ENCODE data around the gene RRP12.
A peak's percentile ranks its signal among the peaks of the same experiment; 100 is the strongest.

RRP12 gene, protein sequence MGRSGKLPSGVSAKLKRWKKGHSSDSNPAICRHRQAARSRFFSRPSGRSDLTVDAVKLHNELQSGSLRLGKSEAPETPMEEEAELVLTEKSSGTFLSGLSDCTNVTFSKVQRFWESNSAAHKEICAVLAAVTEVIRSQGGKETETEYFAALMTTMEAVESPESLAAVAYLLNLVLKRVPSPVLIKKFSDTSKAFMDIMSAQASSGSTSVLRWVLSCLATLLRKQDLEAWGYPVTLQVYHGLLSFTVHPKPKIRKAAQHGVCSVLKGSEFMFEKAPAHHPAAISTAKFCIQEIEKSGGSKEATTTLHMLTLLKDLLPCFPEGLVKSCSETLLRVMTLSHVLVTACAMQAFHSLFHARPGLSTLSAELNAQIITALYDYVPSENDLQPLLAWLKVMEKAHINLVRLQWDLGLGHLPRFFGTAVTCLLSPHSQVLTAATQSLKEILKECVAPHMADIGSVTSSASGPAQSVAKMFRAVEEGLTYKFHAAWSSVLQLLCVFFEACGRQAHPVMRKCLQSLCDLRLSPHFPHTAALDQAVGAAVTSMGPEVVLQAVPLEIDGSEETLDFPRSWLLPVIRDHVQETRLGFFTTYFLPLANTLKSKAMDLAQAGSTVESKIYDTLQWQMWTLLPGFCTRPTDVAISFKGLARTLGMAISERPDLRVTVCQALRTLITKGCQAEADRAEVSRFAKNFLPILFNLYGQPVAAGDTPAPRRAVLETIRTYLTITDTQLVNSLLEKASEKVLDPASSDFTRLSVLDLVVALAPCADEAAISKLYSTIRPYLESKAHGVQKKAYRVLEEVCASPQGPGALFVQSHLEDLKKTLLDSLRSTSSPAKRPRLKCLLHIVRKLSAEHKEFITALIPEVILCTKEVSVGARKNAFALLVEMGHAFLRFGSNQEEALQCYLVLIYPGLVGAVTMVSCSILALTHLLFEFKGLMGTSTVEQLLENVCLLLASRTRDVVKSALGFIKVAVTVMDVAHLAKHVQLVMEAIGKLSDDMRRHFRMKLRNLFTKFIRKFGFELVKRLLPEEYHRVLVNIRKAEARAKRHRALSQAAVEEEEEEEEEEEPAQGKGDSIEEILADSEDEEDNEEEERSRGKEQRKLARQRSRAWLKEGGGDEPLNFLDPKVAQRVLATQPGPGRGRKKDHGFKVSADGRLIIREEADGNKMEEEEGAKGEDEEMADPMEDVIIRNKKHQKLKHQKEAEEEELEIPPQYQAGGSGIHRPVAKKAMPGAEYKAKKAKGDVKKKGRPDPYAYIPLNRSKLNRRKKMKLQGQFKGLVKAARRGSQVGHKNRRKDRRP (N-terminal part only)

DNA sequence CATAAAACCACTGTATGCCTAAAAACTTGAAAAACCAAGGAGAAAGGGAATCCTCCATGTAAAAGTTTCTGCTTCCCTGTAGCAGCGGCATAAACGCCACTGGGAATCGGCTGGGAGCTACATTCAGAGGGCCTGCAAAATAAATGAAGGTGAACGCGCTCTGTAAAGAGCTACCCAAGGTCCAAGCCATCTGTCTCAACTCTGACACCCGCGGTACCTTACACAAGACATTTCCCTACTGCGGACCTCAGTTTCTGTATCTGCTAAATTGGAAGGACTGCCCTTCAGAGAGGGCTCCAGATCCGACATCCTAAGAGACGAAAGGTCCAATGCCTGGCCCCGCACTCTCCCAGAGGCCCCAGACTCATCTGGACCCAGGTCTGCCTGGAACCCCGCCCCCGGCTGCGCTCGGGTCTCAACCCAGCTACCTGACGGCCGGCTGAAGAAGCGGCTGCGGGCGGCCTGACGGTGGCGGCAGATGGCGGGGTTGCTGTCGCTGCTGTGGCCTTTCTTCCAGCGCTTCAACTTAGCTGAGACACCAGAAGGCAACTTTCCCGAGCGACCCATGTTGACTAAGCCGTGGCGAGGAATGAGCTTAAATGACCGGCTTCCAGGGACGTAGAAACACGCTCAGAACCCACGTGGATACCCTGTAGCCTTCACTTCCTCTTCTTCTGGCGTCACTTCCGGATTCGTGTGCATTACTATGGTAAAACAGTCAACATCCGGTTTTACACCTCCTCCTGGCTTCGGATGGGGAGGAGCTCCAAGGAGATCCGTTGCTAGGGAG is at the start of gene RRP12:
Gene RRP12, minus strand, starts transcription at position 676 of the 790 bp plus-strand sequence. Its CDS starts 109 bp downstream, at position 567.
- Histone ChIP-seq H3K4me3 (ENCODE audit: low read depth, low read length) (peak within 1 kb of the TSS; percentile 74), H3K36me3 (ENCODE audit: control insufficient read depth, insufficient read depth, low read length) (peaks cover 18% of the 10 kb centered on the region), H3K27me3 (ENCODE audit: control insufficient read depth, insufficient read depth, low read length) (no peaks in the 10 kb centered on the region), H3K27ac (ENCODE audit: low read depth, low read length) (peak within 1 kb of the TSS; percentile 3; the same call in 1 of the 2 replicates), H3K4me1 (ENCODE audit: control insufficient read depth, insufficient read depth, low read length) (peaks cover 6% of the 10 kb centered on the region; the same call in 1 of the 2 replicates), H3K9ac (ENCODE audit: low read length) (peak within 1 kb of the TSS; percentile 57), H3K9me3 (ENCODE audit: control insufficient read depth, insufficient read depth, low read depth, low read length) (no peaks in the 10 kb centered on the region)

DNA sequence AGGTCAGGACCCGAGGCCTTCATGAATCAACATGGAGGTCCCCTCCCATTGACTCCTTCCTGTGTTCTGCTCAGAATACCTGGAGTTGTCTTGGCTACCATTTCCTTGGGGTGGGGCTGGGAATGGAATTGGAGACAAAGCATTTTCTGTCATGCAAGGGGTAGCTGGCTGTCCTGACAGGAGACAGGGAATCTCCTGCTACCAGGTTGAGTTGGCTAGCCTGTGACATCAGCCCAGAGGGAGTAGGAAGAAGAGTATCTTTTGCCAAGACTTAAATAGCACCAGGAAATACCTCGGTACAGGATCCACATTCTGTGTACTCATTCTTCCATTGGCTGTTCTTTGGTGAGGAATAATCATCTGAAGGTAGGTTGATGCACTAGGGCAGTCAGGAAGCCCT is 49.7 kb upstream of the RRP12 start:
- no peak overlapping the region for H3K9ac ChIP-seq (ENCODE audit: low read length)
- peaks cover 53% of the 10 kb centered on the region for H3K36me3 ChIP-seq (ENCODE audit: control insufficient read depth, insufficient read depth, low read length)
- H3K27me3 ChIP-seq (ENCODE audit: control insufficient read depth, insufficient read depth, low read length), result no peaks in the 10 kb centered on the region
- H3K4me3 ChIP-seq (ENCODE audit: low read depth, low read length), result no peak overlapping the region
- H3K9me3 ChIP-seq (ENCODE audit: control insufficient read depth, insufficient read depth, low read depth, low read length), result no peaks in the 10 kb centered on the region
- no peaks in the 10 kb centered on the region for H3K4me1 ChIP-seq (ENCODE audit: control insufficient read depth, insufficient read depth, low read length)
- H3K27ac ChIP-seq (ENCODE audit: low read depth, low read length), result no peak overlapping the region

DNA sequence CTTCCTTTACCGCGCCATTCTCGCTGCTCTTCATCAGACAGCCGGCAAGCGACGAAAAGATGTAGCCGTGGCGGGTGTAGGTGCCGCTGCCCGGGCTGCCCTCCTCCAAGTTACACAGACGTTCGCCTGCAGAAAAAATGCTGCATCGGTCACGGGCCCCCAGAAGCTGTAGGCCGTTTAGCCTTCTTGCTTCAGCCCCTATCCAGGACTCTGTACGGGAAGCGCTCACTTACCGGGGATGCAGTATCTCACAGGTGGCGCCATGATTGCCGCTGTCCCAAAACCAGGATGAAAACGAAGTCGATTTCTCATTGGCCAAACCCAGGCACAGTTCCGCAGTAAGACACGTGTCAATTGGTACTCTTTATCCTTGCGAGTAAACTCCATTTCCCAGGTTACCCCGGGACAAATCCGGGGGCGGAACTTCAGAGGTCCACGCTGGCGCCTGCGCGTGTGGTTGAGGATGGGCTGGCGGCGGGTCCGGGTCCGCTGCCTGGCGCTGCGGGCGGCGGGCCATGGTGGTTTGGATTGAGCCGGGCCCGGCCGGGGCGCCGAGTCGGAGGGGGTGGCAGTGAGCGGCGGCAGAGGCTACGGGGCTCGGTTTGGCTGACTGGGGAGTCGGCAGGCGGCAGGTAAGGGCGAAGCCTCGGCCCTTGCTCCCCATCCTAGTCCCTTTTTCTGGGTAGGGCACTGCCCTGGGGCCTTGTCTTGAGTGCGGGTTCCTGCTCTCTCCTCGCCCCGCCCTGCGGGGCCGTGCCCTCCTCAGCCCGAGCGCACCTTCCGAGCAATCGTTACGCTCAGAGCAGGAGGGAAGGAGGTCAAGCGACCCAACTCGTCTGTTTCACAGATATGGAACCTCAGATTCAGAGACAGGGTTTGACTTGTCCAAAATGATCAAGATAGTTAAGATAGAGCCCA is 44.8 kb upstream of the RRP12 start, which contains the start of the genes EXOSC1 and ZDHHC16:
Gene EXOSC1, minus strand, starts transcription at position 285 of the 918 bp plus-strand sequence. Its CDS starts 21 bp downstream, at position 264.
Gene ZDHHC16, plus strand, starts transcription at position 454 of the 918 bp plus-strand sequence. CDS start 5,501 bp downstream, outside the sequence.
- H3K27ac ChIP-seq (ENCODE audit: low read depth, low read length), result peak within 1 kb of the TSS; percentile 30
- no peaks in the 10 kb centered on the region for H3K9me3 ChIP-seq (ENCODE audit: control insufficient read depth, insufficient read depth, low read depth, low read length)
- no peaks in the 10 kb centered on the region for H3K4me1 ChIP-seq (ENCODE audit: control insufficient read depth, insufficient read depth, low read length)
- H3K9ac ChIP-seq (ENCODE audit: low read length), result peak within 1 kb of the TSS; percentile 92
- peaks cover 23% of the 10 kb centered on the region for H3K36me3 ChIP-seq (ENCODE audit: control insufficient read depth, insufficient read depth, low read length)
- H3K4me3 ChIP-seq (ENCODE audit: low read depth, low read length), result peak within 1 kb of the TSS; percentile 95
- no peaks in the 10 kb centered on the region for H3K27me3 ChIP-seq (ENCODE audit: control insufficient read depth, insufficient read depth, low read length)

- H3K27ac ChIP-seq (ENCODE audit: low read depth, low read length), result peak overlapping the region; percentile 28; the same call in 1 of the 2 replicates
- peaks cover 24% of the 10 kb centered on the region for H3K36me3 ChIP-seq (ENCODE audit: control insufficient read depth, insufficient read depth, low read length)
- H3K4me1 ChIP-seq (ENCODE audit: control insufficient read depth, insufficient read depth, low read length), result no peaks in the 10 kb centered on the region
- H3K27me3 ChIP-seq (ENCODE audit: control insufficient read depth, insufficient read depth, low read length), result no peaks in the 10 kb centered on the region
- H3K4me3 ChIP-seq (ENCODE audit: low read depth, low read length), result peak overlapping the region; percentile 95
- H3K9me3 ChIP-seq (ENCODE audit: control insufficient read depth, insufficient read depth, low read depth, low read length), result no peaks in the 10 kb centered on the region
- peak overlapping the region; percentile 92 for H3K9ac ChIP-seq (ENCODE audit: low read length)
Observed at GRCh38 chr10:97445357-97445721, 44.2 kb upstream of the RRP12 start.

DNA sequence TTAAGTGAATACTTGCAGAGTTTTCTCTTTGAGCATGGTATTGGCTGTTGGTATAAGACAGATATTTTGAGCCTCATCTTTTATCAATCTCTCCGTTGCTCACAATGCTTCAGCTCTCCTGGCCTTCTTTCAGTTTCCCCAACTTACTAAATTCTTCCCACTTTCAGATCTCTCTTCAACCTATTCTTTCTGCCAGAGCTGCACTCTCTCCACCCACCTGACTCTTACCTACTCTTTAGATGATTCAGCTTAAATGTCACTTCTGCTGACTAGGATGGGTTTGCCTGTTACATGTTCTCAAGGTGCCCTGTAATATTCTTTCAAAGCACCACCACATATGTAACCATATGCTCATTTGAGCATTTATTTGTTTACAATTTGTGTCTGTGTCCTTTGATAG is 43.1 kb upstream of the RRP12 start:
- no peak overlapping the region for H3K4me3 ChIP-seq (ENCODE audit: low read depth, low read length)
- H3K9ac ChIP-seq (ENCODE audit: low read length), result no peak overlapping the region
- no peaks in the 10 kb centered on the region for H3K27me3 ChIP-seq (ENCODE audit: control insufficient read depth, insufficient read depth, low read length)
- no peak overlapping the region for H3K27ac ChIP-seq (ENCODE audit: low read depth, low read length)
- H3K36me3 ChIP-seq (ENCODE audit: control insufficient read depth, insufficient read depth, low read length), result peaks cover 32% of the 10 kb centered on the region
- H3K9me3 ChIP-seq (ENCODE audit: control insufficient read depth, insufficient read depth, low read depth, low read length), result no peaks in the 10 kb centered on the region
- no peaks in the 10 kb centered on the region for H3K4me1 ChIP-seq (ENCODE audit: control insufficient read depth, insufficient read depth, low read length)

DNA sequence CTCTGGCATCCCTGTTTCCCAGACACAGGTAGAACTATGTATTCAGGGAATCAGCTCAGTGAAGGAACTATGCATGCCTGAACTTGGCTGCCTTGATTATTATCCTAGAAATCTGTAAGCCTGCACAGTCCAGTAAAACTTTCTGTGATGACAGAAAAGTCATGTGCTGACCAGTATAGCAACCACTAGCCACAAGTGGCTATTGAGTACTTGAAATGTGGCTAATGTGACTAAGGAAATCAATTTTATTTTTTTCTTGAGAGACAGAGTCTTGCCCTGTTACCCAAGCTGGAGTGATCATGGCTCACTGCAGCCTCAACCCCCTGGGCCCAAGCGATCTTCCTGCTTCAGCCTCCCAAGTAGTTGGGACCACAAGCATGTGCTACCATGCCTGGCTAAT is 41.1 kb upstream of the RRP12 start:
- Histone ChIP-seq H3K36me3 (ENCODE audit: control insufficient read depth, insufficient read depth, low read length) (peaks cover 48% of the 10 kb centered on the region), H3K4me3 (ENCODE audit: low read depth, low read length) (no peak overlapping the region), H3K27me3 (ENCODE audit: control insufficient read depth, insufficient read depth, low read length) (no peaks in the 10 kb centered on the region), H3K4me1 (ENCODE audit: control insufficient read depth, insufficient read depth, low read length) (no peaks in the 10 kb centered on the region), H3K9me3 (ENCODE audit: control insufficient read depth, insufficient read depth, low read depth, low read length) (no peaks in the 10 kb centered on the region), H3K9ac (ENCODE audit: low read length) (no peak overlapping the region), H3K27ac (ENCODE audit: low read depth, low read length) (no peak overlapping the region)

DNA sequence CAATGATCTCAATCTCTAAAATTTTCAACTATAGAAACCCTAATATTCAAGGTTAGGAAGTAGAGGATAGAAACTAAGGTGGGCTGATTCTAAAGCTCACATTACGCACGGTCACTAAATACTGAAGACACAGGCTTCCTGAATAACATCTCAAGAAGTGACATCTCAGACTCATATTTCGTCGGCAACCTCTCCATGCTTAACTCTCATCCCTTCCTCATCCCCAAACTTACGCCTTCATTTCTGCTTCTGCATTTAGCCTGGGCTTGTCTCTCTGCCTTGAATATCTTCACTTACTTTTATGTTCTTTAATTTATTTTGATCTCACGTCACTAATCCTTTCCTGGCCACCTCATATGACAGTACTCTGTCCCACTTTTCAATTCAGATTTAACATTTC is 34.1 kb upstream of the RRP12 start:
- H3K27ac ChIP-seq (ENCODE audit: low read depth, low read length), result no peak overlapping the region
- no peaks in the 10 kb centered on the region for H3K4me1 ChIP-seq (ENCODE audit: control insufficient read depth, insufficient read depth, low read length)
- H3K36me3 ChIP-seq (ENCODE audit: control insufficient read depth, insufficient read depth, low read length), result peaks cover 87% of the 10 kb centered on the region
- H3K9me3 ChIP-seq (ENCODE audit: control insufficient read depth, insufficient read depth, low read depth, low read length), result no peaks in the 10 kb centered on the region
- H3K4me3 ChIP-seq (ENCODE audit: low read depth, low read length), result no peak overlapping the region
- H3K9ac ChIP-seq (ENCODE audit: low read length), result no peak overlapping the region
- no peaks in the 10 kb centered on the region for H3K27me3 ChIP-seq (ENCODE audit: control insufficient read depth, insufficient read depth, low read length)

GRCh38 chr10:97434557-97434956 is 33.4 kb upstream of the RRP12 start:
- H3K27ac ChIP-seq (ENCODE audit: low read depth, low read length), result no peak overlapping the region
- H3K4me1 ChIP-seq (ENCODE audit: control insufficient read depth, insufficient read depth, low read length), result no peaks in the 10 kb centered on the region
- peaks cover 89% of the 10 kb centered on the region for H3K36me3 ChIP-seq (ENCODE audit: control insufficient read depth, insufficient read depth, low read length)

DNA sequence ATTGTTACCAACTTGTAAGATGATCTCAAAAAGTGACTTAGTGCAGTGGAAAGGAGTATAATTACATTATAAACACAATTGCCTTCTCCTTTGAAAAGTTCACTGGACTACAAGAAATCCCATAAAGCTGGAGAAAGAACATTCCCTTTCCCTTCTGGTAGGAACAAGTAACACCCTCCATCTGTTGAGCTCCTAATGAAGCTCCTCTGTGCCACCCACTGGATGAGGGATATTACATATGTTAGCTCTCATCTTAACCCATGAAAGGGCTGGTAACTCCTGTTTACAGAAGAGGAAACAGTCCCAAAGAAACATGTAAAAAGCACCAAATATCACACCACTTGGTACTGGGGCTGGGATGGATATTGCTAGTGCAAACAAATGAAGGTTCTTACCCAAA is 32.9 kb upstream of the RRP12 start:
- no peak overlapping the region for H3K27ac ChIP-seq (ENCODE audit: low read depth, low read length)
- peaks cover 89% of the 10 kb centered on the region for H3K36me3 ChIP-seq (ENCODE audit: control insufficient read depth, insufficient read depth, low read length)
- H3K27me3 ChIP-seq (ENCODE audit: control insufficient read depth, insufficient read depth, low read length), result no peaks in the 10 kb centered on the region
- H3K9me3 ChIP-seq (ENCODE audit: control insufficient read depth, insufficient read depth, low read depth, low read length), result no peaks in the 10 kb centered on the region
- H3K4me3 ChIP-seq (ENCODE audit: low read depth, low read length), result no peak overlapping the region
- no peaks in the 10 kb centered on the region for H3K4me1 ChIP-seq (ENCODE audit: control insufficient read depth, insufficient read depth, low read length)
- no peak overlapping the region for H3K9ac ChIP-seq (ENCODE audit: low read length)

More at GRCh38 chr10:97434557-97434956, 33.4 kb upstream of the RRP12 start:
- Histone ChIP-seq H3K9me3 (ENCODE audit: control insufficient read depth, insufficient read depth, low read depth, low read length) (no peaks in the 10 kb centered on the region), H3K27me3 (ENCODE audit: control insufficient read depth, insufficient read depth, low read length) (no peaks in the 10 kb centered on the region), H3K9ac (ENCODE audit: low read length) (no peak overlapping the region), H3K4me3 (ENCODE audit: low read depth, low read length) (no peak overlapping the region)

Measured in HUES6 (cell line).